DND-41 (cell line): ENCODE results near the gene TARDBP.

ENCODE experiments used
- EZH2 ChIP-seq: IDR thresholded peaks from 3 replicates; pipeline ENCODE4 v1.6.1; 2012; ENCODE audit warnings: borderline replicate concordance, low read depth, mild to moderate bottlenecking, moderate library complexity, low read length, inconsistent platforms; ENCODE audit not compliant: severe bottlenecking
- TF ChIP-seq, protein P1 (sequence below): IDR thresholded peaks from 2 replicates; pipeline ENCODE4 v1.5.1; 2012; ENCODE audit warnings: borderline replicate concordance, low read length, moderate library complexity, mild to moderate bottlenecking; ENCODE audit not compliant: poor library complexity, severe bottlenecking; ENCODE audit errors: extremely low read depth

DNA sequence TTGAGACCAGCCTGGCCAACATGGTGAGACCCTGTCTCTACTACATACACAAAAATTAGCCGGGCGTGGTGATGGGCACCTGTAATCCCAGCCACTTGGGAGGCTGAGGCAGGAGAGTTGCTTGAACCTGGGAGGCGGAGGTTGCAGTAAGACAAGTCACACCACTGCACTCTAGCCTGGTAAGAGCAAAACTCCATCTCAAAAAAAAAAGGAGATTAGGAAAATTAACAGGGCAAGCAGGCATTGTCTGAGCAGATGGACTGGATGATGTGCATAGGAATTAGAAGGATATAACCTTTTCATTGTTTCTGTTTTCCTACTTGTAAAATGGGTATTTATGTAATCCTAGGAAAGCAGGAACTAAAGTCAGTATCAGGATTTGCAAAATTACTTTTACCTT, 15.6 kb downstream of the TARDBP start:
- TF ChIP-seq, protein P1, sequence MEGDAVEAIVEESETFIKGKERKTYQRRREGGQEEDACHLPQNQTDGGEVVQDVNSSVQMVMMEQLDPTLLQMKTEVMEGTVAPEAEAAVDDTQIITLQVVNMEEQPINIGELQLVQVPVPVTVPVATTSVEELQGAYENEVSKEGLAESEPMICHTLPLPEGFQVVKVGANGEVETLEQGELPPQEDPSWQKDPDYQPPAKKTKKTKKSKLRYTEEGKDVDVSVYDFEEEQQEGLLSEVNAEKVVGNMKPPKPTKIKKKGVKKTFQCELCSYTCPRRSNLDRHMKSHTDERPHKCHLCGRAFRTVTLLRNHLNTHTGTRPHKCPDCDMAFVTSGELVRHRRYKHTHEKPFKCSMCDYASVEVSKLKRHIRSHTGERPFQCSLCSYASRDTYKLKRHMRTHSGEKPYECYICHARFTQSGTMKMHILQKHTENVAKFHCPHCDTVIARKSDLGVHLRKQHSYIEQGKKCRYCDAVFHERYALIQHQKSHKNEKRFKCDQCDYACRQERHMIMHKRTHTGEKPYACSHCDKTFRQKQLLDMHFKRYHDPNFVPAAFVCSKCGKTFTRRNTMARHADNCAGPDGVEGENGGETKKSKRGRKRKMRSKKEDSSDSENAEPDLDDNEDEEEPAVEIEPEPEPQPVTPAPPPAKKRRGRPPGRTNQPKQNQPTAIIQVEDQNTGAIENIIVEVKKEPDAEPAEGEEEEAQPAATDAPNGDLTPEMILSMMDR: no peak
- TF ChIP-seq EZH2: no peak
